AG08396 (cell line): Measurements from ENCODE around the gene APMAP.

Experiments
- DNase-seq: peaks from one replicate; pipeline ENCODE4 v3.0.0; 2012; ENCODE audit warnings: low spot score, mixed read lengths

APMAP gene

DNA sequence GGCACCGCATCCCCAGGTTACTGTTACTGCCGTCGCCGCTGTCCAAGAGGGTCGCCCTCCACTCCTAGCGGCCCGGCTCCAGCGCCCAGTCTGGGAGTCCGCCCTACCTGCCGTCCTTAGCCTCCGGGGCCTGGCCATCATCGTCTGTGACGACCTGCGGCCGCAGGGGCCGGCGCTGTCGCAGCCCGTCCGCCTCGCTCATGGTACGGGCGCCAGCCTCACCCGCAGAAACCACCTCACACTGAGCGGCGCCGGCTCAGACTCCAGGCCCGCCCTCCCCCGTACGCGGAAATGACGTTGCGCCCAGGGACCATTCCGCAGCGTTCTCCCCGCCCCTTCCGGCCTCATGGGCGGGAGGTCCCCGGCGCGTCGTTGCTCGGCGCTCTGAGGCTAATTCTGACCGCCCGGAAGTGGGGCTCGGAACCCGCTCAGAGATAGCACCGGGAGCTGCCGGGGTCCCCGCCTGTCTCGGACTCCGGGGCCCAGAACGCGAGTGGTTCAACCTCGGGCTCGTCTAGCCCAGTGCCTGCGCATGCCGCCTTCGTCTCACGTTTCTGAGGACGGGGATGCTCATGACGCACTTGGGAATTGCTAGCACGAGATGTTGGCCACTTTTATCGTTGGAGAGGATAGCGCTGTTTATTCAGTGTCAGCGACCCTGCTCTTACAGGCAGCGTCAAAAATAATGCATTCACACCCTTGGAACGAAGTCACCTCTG is at the start of gene APMAP:
APMAP (minus strand) TSS at position 265 of the 719 bp plus-strand sequence; CDS start at position 202, 63 bp downstream.
- peak; percentile 97 for DNase-seq

DNA sequence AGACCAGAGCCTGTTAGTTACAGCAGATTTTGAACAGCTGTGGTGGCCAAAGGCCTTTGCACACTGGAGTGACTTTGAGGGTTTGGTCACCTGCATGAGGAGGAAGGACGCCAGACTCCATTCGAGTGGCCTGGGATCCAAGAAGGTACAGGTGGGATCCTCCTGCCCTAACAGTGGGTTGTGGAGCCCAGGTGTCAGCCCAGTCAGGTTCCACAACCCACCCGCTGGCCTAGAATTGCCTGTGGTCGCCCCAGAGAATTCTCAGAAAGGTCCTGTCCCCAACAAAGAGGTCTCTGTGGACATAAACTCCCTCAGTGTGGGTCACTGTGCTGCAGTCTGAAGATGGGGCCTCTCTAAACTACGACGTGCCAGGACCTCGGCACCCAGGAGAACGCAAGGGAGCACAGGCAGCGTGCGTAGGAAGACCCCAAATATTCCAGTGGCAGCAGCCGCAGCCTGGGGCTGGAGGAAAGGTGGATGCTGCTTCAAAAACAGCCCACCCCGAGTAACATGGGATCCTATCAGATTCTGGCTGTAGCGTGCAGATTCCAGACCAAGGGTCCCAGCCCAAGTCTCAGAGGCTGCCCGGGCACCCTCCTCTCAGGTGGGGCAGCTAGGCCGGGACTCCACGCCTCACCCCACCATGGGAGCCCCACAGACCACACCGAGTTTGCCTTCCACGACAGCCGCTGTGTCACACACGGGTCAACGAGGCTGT is 49.4 kb upstream of the APMAP start:
- no peak for DNase-seq

- DNase-seq: peak; percentile 70
Observed at GRCh38 chr20:25040438-25040831, 47.9 kb upstream of the APMAP start.

- peak; percentile 74 for DNase-seq
Observed at GRCh38 chr20:25039697-25040437, 47.3 kb upstream of the APMAP start.

- DNase-seq: no peak
Observed at GRCh38 chr20:25038591-25039015, 46.1 kb upstream of the APMAP start.

GRCh38 chr20:25038103-25038410 is 45.5 kb upstream of the APMAP start:
- DNase-seq: no peak

GRCh38 chr20:25037288-25038102 is 44.9 kb upstream of the APMAP start:
- no peak for DNase-seq

DNA sequence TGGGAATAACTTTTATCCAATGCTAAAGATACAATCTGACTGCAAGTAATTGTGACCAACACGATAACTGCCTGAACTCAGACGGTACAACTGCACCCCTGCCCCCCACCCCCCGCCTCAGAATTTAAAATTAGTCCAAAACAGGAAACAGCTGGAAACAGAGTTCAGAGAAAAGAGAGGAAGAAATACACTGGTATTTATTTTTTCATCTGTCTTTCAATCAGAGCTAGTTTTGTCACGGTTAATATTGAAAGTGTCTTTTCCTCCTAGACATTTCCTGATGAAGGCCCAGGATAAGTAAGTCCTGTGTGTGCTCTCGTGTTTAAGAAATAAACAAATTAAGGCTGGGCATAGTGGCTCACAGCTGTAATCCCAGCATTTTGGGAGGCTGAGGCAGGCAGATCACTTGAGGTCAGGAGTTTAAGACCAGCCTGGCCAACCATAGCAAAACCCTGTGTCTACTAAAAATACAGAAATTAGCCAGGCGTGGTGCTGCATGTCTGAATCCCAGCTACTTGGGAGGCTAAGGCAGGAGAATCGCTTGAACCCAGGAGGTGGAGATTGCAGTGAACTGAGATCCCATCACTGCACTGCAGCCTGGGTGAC is 43.9 kb upstream of the APMAP start:
- no peak for DNase-seq

DNA sequence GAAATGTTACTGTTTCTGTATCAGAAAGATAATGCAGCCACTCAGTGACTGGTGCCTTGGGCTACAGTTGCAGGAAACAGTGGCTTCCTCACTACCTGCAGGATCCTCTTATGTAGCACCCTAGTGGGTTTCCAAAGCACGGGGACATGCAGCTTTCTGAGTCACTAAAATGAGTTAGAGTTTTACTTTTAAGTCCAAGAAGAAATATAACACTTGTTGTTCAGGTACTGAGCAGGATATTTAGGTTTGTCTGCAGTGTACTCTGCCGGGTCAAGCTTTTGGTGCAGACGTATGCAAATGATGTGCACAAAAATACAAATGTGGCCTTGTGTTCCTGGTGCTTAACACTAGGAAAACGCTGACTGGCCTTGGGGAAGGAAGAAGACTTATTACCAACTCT is 43.4 kb upstream of the APMAP start:
- no peak for DNase-seq

- DNase-seq: no peak
Observed at GRCh38 chr20:25033924-25034300, 41.4 kb upstream of the APMAP start.

- no peak for DNase-seq
Observed at GRCh38 chr20:25033265-25033923, 40.8 kb upstream of the APMAP start.

- DNase-seq: no peak
Observed at GRCh38 chr20:25032478-25033264, 40.1 kb upstream of the APMAP start.

- no peak for DNase-seq
Observed at GRCh38 chr20:25032065-25032477, 39.5 kb upstream of the APMAP start.

DNA sequence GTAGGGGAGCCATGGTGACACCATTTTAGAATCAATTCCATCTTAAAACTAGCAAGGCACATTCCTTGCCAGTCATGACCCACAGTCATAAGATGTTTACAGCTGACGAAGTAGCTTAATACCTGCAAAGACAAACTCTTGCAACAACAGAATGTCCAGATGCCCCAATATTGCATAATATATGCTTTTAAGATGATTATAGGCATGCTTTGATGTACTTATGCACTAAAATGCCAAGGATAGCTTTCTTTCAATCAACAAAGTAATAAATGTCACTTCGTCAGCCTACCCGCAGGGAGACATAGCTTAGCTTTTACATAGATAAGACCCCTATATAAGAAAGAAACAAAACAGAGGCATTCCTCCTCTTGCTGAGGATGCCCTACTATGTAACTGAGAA is 38.7 kb upstream of the APMAP start:
- no peak for DNase-seq

DNA sequence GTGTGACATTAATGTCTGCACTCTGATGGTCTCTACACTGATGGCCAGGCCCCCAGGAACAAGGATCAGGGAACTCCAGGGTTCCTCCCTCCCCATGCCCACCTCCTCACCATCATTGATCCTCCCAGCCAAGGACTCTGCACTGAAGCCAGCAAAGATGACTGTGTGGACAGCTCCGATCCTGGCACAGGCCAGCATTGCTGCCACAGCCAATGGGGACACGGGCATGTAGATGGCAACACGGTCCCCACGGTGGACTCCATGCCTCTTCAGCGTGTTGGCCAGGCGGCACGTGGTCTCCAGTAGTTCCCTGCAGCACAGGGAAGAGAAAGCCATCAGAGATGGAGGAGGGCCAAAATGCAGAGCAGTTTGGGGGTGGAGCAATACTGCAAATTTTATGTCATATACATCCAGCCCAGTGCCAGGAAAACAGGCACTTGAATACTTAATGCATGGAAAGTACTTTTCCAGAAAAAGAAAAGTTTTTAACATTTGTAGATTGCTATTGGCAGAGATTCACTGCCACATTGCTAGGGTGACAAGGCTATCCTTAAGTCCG is 38.2 kb upstream of the APMAP start:
- DNase-seq: no peak

DNA sequence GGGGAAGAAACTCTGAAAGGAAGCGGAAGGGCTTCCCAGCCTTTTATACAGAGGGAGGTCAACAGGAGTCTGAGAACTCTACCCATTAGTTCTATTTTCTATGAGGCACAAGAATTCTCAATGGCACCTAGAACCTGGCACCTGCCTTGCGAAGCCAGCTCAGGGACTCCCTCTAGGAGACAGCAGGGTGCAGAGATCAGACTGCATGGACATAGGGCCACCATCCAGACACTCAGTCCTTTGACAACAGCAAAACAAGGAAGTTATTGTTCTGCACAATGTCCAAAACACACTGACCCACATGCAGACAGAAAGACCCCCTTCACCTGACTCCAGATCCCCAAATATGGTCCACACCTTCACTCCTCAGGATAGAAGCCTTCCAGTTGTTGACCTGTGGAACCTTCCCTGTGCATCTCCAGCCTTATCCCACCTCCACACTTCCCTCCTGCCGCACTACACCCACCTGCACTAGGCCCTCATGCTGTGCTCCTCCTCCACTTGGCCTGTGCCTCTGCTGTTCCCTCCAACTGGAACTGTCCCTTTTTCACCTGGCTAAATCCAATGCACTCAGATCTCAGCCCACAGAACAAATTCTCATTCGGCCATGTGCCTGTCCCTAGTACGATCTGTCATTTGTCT is 37.6 kb upstream of the APMAP start:
- DNase-seq: no peak

- no peak for DNase-seq
Observed at GRCh38 chr20:25025986-25026605, 33.5 kb upstream of the APMAP start.

GRCh38 chr20:25025091-25025861 is 32.7 kb upstream of the APMAP start:
- no peak for DNase-seq
